Measurements from ENCODE around the gene SLC25A28.

GRCh38 chr10:99631496-99631895, 11.3 kb upstream of the SLC25A28 start:
- TF ChIP-seq REST (IDR thresholded peaks at IDR 0.05; ENCODE audit: insufficient replicate concordance, low read depth): no peak
- no peak for TF ChIP-seq CTCF (IDR thresholded peaks at IDR 0.05; ENCODE audit: insufficient read depth, low read length)
- no peak for TF ChIP-seq POLR2AphosphoS5 (IDR thresholded peaks at IDR 0.05; ENCODE audit: low read depth)

Measured in HL-60 (cell line).